Neural crest cell (in vitro differentiated cells): ENCODE data around the gene ADAT2. TPM values are rescaled to one million over a fixed set of nuclear protein-coding genes. Genes with fewer than 3 reads are reported as not detected.

Source experiments
- DNase-seq: peaks from one replicate; pipeline ENCODE4 v3.0.0; 2021; ENCODE audit warnings: low read depth, mixed read lengths, low spot score
- H3K27ac Mint-ChIP-seq: one replicate; pipeline ENCODE4 v1.8.0; 2021; ENCODE audit warnings: mild to moderate bottlenecking, mixed read lengths; ENCODE audit not compliant: unreplicated experiment
- H3K27me3 Mint-ChIP-seq: 2 replicates; pipeline ENCODE4 v1.8.0; 2021; ENCODE audit warnings: low read depth, mild to moderate bottlenecking, mixed read lengths
- H3K36me3 Mint-ChIP-seq: 2 replicates; pipeline ENCODE4 v1.8.0; 2021; ENCODE audit warnings: low read depth, mild to moderate bottlenecking, mixed read lengths
- H3K4me1 Mint-ChIP-seq: 2 replicates; pipeline ENCODE4 v1.8.0; 2021; ENCODE audit warnings: mixed read lengths
- H3K4me3 Mint-ChIP-seq: one replicate; pipeline ENCODE4 v1.8.0; 2021; ENCODE audit warnings: mild to moderate bottlenecking, mixed read lengths
- H3K9me3 Mint-ChIP-seq: 2 replicates; pipeline ENCODE4 v1.8.0; 2021; ENCODE audit warnings: mixed read lengths
- CTCF ChIP-seq: fragments of 200-600 bp; sonication (generic); conservative IDR thresholded peaks from 2 replicates; pipeline ENCODE4 v1.5.0; 2021; ENCODE audit warnings: antibody characterized with exemption, mild to moderate bottlenecking
- total RNA-seq: library from RNA; stranded (reverse); gene quantifications from 2 replicates; pipeline ENCODE4 v1.2.1, GENCODE V29; 2021

The ADAT2 gene
- total RNA-seq, 1 donor from 2014 or later, result 10.1 TPM

GRCh38 chr6:143396497-143397226, 53.8 kb downstream of the ADAT2 start:
- H3K4me1 Mint-ChIP-seq, result peaks cover 30% of the 10 kb centered on the region
- H3K27me3 Mint-ChIP-seq, result no peaks in the 10 kb centered on the region
- no peak for TF ChIP-seq CTCF
- H3K36me3 Mint-ChIP-seq, result no peaks in the 10 kb centered on the region
- no peak for DNase-seq
- no peak overlapping the region for H3K27ac Mint-ChIP-seq
- H3K9me3 Mint-ChIP-seq, result no peaks in the 10 kb centered on the region
- no peak overlapping the region for H3K4me3 Mint-ChIP-seq

- peaks cover 20% of the 10 kb centered on the region for H3K4me1 Mint-ChIP-seq
- H3K36me3 Mint-ChIP-seq, result no peaks in the 10 kb centered on the region
- no peak for DNase-seq
- no peaks in the 10 kb centered on the region for H3K9me3 Mint-ChIP-seq
- no peak for TF ChIP-seq CTCF
- H3K27me3 Mint-ChIP-seq, result no peaks in the 10 kb centered on the region
- no peak overlapping the region for H3K27ac Mint-ChIP-seq
- H3K4me3 Mint-ChIP-seq, result no peak overlapping the region
Measured at GRCh38 chr6:143395699-143396098, 54.8 kb downstream of the ADAT2 start.

GRCh38 chr6:143394389-143394788, 56.1 kb downstream of the ADAT2 start:
- Mint-ChIP-seq H3K4me3 (no peak overlapping the region), H3K27ac (no peak overlapping the region), H3K27me3 (no peaks in the 10 kb centered on the region), H3K36me3 (no peaks in the 10 kb centered on the region), H3K4me1 (peaks cover 19% of the 10 kb centered on the region), H3K9me3 (no peaks in the 10 kb centered on the region)
- TF ChIP-seq CTCF, result no peak
- DNase-seq, result no peak

GRCh38 chr6:143390278-143390677, 60.2 kb downstream of the ADAT2 start:
- TF ChIP-seq CTCF, result no peak
- H3K4me1 Mint-ChIP-seq, result no peaks in the 10 kb centered on the region
- H3K27ac Mint-ChIP-seq, result no peak overlapping the region
- peaks cover 2% of the 10 kb centered on the region for H3K9me3 Mint-ChIP-seq
- no peak overlapping the region for H3K4me3 Mint-ChIP-seq
- H3K36me3 Mint-ChIP-seq, result no peaks in the 10 kb centered on the region
- no peaks in the 10 kb centered on the region for H3K27me3 Mint-ChIP-seq
- DNase-seq, result no peak

- Mint-ChIP-seq H3K4me1 (no peaks in the 10 kb centered on the region), H3K36me3 (no peaks in the 10 kb centered on the region), H3K4me3 (no peak overlapping the region), H3K9me3 (peaks cover 2% of the 10 kb centered on the region), H3K27ac (no peak overlapping the region), H3K27me3 (no peaks in the 10 kb centered on the region)
- DNase-seq, result no peak
- TF ChIP-seq CTCF, result no peak
Measured at GRCh38 chr6:143385636-143386035, 64.9 kb downstream of the ADAT2 start.
